H9 (cell line): ENCODE data around the gene UNC119. TPM values are rescaled to one million over a fixed set of nuclear protein-coding genes. Genes with fewer than 3 reads are reported as not detected.

Experiments
- DNase-seq: peaks from one replicate; pipeline ENCODE4 v3.0.0-alpha.2; 2017
- H2AFZ ChIP-seq: one replicate; pipeline ENCODE4 v1.6.1; 2013; ENCODE audit warnings: mild to moderate bottlenecking, low read length, control low read depth, moderate library complexity
- H2AK5ac ChIP-seq: 2 replicates; pipeline ENCODE4 v1.6.1; 2013; ENCODE audit warnings: low read length, control low read depth, mixed read lengths; ENCODE audit not compliant: insufficient read length
- H2BK120ac ChIP-seq: one replicate; pipeline ENCODE4 v1.6.1; 2013; ENCODE audit warnings: low read depth, mild to moderate bottlenecking, low read length, control low read depth, inconsistent platforms; ENCODE audit not compliant: poor library complexity, severe bottlenecking
- H2BK12ac ChIP-seq: 2 replicates; pipeline ENCODE4 v1.6.1; 2013; ENCODE audit warnings: low read length, control low read depth, mixed read lengths, low read depth; ENCODE audit not compliant: insufficient read length
- H2BK15ac ChIP-seq: 2 replicates; pipeline ENCODE4 v1.6.1; 2013; ENCODE audit warnings: low read depth, low read length, control low read depth
- H2BK20ac ChIP-seq: one replicate; pipeline ENCODE4 v1.6.1; 2013; ENCODE audit warnings: low read depth, mild to moderate bottlenecking, low read length, control low read depth, inconsistent platforms; ENCODE audit not compliant: poor library complexity, severe bottlenecking
- H2BK5ac ChIP-seq: 2 replicates; pipeline ENCODE4 v1.6.1; 2013; ENCODE audit warnings: low read length, control low read depth, mixed read lengths; ENCODE audit not compliant: insufficient read length
- H3K14ac ChIP-seq: 2 replicates; pipeline ENCODE4 v1.6.1; 2013; ENCODE audit warnings: low read length, control low read depth; ENCODE audit not compliant: insufficient read depth
- H3K18ac ChIP-seq: 2 replicates; pipeline ENCODE4 v1.6.1; 2013; ENCODE audit warnings: low read depth, mild to moderate bottlenecking, mixed read lengths, low read length, control low read depth; ENCODE audit not compliant: insufficient read length
- H3K23ac ChIP-seq: 2 replicates; pipeline ENCODE4 v1.6.1; 2013; ENCODE audit warnings: low read length, control low read depth, mixed read lengths, low read depth; ENCODE audit not compliant: insufficient read length
- H3K23me2 ChIP-seq: 2 replicates; pipeline ENCODE4 v1.6.1; 2013; ENCODE audit warnings: low read depth, mild to moderate bottlenecking, mixed read lengths, low read length, control low read depth; ENCODE audit not compliant: insufficient read length, poor library complexity, severe bottlenecking
- H3K27ac ChIP-seq: 2 replicates; pipeline ENCODE4 v1.5.1; 2013; ENCODE audit warnings: low read length, control low read depth, mixed read lengths, low read depth; ENCODE audit not compliant: insufficient read length
- H3K27me3 ChIP-seq: 2 replicates; pipeline ENCODE4 v1.6.1; 2013; ENCODE audit warnings: low read length, control low read depth, inconsistent platforms; ENCODE audit not compliant: insufficient read depth
- H3K4ac ChIP-seq: 2 replicates; pipeline ENCODE4 v1.6.1; 2013; ENCODE audit warnings: low read depth, mild to moderate bottlenecking, control low read depth, inconsistent platforms, low read length, moderate library complexity
- H3K4me1 ChIP-seq: 2 replicates; pipeline ENCODE4 v1.6.1; 2013; ENCODE audit warnings: low read length, control low read depth, inconsistent platforms; ENCODE audit not compliant: insufficient read depth
- H3K4me2 ChIP-seq: 2 replicates; pipeline ENCODE4 v1.6.1; 2013; ENCODE audit warnings: low read length, control low read depth, mixed read lengths; ENCODE audit not compliant: insufficient read length, insufficient read depth
- H3K56ac ChIP-seq: 2 replicates; pipeline ENCODE4 v1.6.1; 2013; ENCODE audit warnings: low read depth, mild to moderate bottlenecking, mixed read lengths, low read length, control low read depth; ENCODE audit not compliant: insufficient read length
- H3K79me1 ChIP-seq: 2 replicates; pipeline ENCODE4 v1.6.1; 2013; ENCODE audit warnings: low read depth, mild to moderate bottlenecking, moderate library complexity, low read length, control low read depth, inconsistent platforms; ENCODE audit not compliant: insufficient read depth, poor library complexity, severe bottlenecking
- H3K79me2 ChIP-seq: 2 replicates; pipeline ENCODE4 v1.6.1; 2013; ENCODE audit warnings: low read length, control low read depth, inconsistent platforms; ENCODE audit not compliant: insufficient read depth
- H3K9ac ChIP-seq: 2 replicates; pipeline ENCODE4 v1.6.1; 2013; ENCODE audit warnings: low read length, control low read depth, mixed read lengths; ENCODE audit not compliant: insufficient read length; ENCODE audit errors: extremely low read depth
- H3K9me3 ChIP-seq: one replicate; pipeline ENCODE4 v1.6.1; 2013; ENCODE audit warnings: low read depth, low read length, inconsistent platforms; ENCODE audit not compliant: control insufficient read depth
- H3T11ph ChIP-seq: one replicate; pipeline ENCODE4 v1.6.1; 2013; ENCODE audit warnings: mild to moderate bottlenecking, low read length, control low read depth, inconsistent platforms
- H4K20me1 ChIP-seq: one replicate; pipeline ENCODE4 v1.6.1; 2013; ENCODE audit not compliant: control insufficient read depth, insufficient read length, insufficient read depth
- H4K5ac ChIP-seq: 2 replicates; pipeline ENCODE4 v1.6.1; 2013; ENCODE audit warnings: low read depth, mild to moderate bottlenecking, mixed read lengths, low read length, control low read depth; ENCODE audit not compliant: insufficient read length
- H4K8ac ChIP-seq: replicated peaks from 2 replicates; pipeline ENCODE4 v1.6.1; 2013; ENCODE audit warnings: low read length, control low read depth, mixed read lengths, low read depth; ENCODE audit not compliant: insufficient read length
- H4K91ac ChIP-seq: 2 replicates; pipeline ENCODE4 v1.6.1; 2013; ENCODE audit warnings: low read depth, mild to moderate bottlenecking, moderate library complexity, mixed read lengths, low read length, control low read depth; ENCODE audit not compliant: insufficient read length
- H3K27ac Mint-ChIP-seq, 3 experiments: 2 replicates in 2 of 3; 3 replicates in 1 of 3; pipeline ENCODE4 v1.8.0; 2020 to 2021; ENCODE audit warnings: mixed read lengths in 3 of 3, mild to moderate bottlenecking in 1 of 3, moderate library complexity in 1 of 3
- H3K27me3 Mint-ChIP-seq: 2 replicates; pipeline ENCODE4 v1.8.0; 2021; ENCODE audit warnings: low read depth, mild to moderate bottlenecking, moderate library complexity, mixed read lengths
- H3K36me3 Mint-ChIP-seq, 3 experiments: 2 replicates in 2 of 3; 3 replicates in 1 of 3; pipeline ENCODE4 v1.8.0; 2020 to 2021; ENCODE audit warnings: low read depth in 3 of 3, mixed read lengths in 3 of 3; ENCODE audit not compliant: insufficient read depth in 1 of 3
- H3K4me1 Mint-ChIP-seq, 2 experiments: 2 replicates each; pipeline ENCODE4 v1.8.0; 2020; ENCODE audit warnings: mixed read lengths in 2 of 2
- H3K4me3 Mint-ChIP-seq, 2 experiments: 2 replicates in 1 of 2; 3 replicates in 1 of 2; pipeline ENCODE4 v1.8.0; 2020 to 2021; ENCODE audit warnings: mild to moderate bottlenecking in 2 of 2, mixed read lengths in 2 of 2, moderate library complexity in 1 of 2
- H3K9me3 Mint-ChIP-seq, 2 experiments: 2 replicates in 1 of 2; 3 replicates in 1 of 2; pipeline ENCODE4 v1.8.0; 2020; ENCODE audit warnings: mild to moderate bottlenecking in 2 of 2, mixed read lengths in 2 of 2, moderate library complexity in 1 of 2
- WGBS: extraction: QIAGEN DNeasy Blood & Tissue Kit; methylation state at CpG from one replicate; pipeline ENCODE4 v1.1.7; 2013; ENCODE audit warnings: missing lambda C conversion rate, low lambda C conversion rate, mixed read lengths; ENCODE audit not compliant: insufficient read length; ENCODE audit errors: extremely low coverage; 5-methylcytosine and 5-hydroxymethylcytosine counted together
- total RNA-seq: library from RNA; stranded (reverse); gene quantifications from 2 replicates; pipeline ENCODE4 v1.2.1, GENCODE V29; 2021
- TF ChIP-seq, protein P1 (sequence below): fragments of 200-600 bp; sonication (generic); conservative IDR thresholded peaks from 3 replicates; pipeline ENCODE4 v1.8.0; 2021; ENCODE audit warnings: antibody characterized with exemption, mild to moderate bottlenecking

UNC119 gene
- total RNA-seq, 1 experiment from 2014 or later, result 36.9 TPM

DNA sequence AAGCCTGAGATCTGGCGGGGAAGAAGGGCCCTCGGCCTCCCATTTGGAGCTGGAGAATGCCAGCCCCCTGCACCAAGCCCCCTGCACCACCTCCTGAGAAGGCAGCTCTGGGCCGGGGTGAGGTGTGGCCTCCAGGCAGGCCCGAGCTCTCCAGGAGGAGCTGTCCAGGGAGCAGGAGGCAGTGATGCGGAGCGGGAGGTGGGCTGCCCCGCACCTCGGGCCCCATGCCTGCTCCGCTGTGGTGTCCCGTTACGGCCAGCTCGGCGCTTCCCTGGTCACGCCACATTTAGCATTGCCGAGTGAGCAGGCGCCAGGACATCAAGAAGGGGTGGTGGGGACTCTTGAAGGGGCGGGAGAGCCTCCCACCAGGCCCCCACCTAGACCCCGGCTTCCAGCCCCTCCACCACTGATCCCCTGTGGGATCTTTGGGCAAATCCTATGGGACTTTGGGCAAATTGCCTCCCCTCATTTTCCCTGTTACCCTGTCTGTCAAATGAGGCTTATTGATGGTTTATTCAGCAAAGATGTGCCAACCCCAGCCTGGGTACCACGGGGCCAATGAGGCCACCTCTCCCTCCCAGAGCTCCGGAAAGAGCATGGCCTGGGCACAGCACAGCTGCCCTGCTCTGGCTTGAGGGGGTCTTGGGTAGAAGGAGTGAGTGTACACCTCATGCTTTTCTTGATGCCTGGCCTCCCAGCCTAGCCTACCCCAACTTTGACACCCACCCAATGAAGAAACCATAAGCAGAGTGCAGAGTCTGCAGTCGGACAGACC, 30.9 kb downstream of the UNC119 start:
- H3K23me2 ChIP-seq, result no peaks in the 10 kb centered on the region
- H4K5ac ChIP-seq, result no peak overlapping the region
- Mint-ChIP-seq H3K4me3 (no peak overlapping the region; a peak in 1 of 5 replicates), H3K36me3 (no peaks in the 10 kb centered on the region), H3K27ac (no peak overlapping the region), H3K27me3 (peaks cover 7% of the 10 kb centered on the region), H3K4me1 (peaks cover 5 to 19% of the 10 kb centered on the region in 2 experiments), H3K9me3 (no peaks in the 10 kb centered on the region; a peak in 2 of 5 replicates)
- H3K79me2 ChIP-seq, result no peaks in the 10 kb centered on the region
- H3K27me3 ChIP-seq, result no peaks in the 10 kb centered on the region
- H2AK5ac ChIP-seq, result no peak overlapping the region
- H3K9me3 ChIP-seq, result no peaks in the 10 kb centered on the region
- DNase-seq, result peak; percentile 77
- H3K56ac ChIP-seq, result no peak overlapping the region
- H3K27ac ChIP-seq, result no peak overlapping the region
- no peak overlapping the region for H3K9ac ChIP-seq
- H3K18ac ChIP-seq, result no peak overlapping the region
- no peak overlapping the region for H4K8ac ChIP-seq
- H2BK20ac ChIP-seq, result no peak overlapping the region
- no peak overlapping the region for H2BK15ac ChIP-seq
- no peak overlapping the region for H3T11ph ChIP-seq
- no peaks in the 10 kb centered on the region for H3K79me1 ChIP-seq
- no peak overlapping the region for H3K4ac ChIP-seq
- no peaks in the 10 kb centered on the region for H4K20me1 ChIP-seq
- H3K4me2 ChIP-seq, result no peak overlapping the region
- TF ChIP-seq, protein P1, sequence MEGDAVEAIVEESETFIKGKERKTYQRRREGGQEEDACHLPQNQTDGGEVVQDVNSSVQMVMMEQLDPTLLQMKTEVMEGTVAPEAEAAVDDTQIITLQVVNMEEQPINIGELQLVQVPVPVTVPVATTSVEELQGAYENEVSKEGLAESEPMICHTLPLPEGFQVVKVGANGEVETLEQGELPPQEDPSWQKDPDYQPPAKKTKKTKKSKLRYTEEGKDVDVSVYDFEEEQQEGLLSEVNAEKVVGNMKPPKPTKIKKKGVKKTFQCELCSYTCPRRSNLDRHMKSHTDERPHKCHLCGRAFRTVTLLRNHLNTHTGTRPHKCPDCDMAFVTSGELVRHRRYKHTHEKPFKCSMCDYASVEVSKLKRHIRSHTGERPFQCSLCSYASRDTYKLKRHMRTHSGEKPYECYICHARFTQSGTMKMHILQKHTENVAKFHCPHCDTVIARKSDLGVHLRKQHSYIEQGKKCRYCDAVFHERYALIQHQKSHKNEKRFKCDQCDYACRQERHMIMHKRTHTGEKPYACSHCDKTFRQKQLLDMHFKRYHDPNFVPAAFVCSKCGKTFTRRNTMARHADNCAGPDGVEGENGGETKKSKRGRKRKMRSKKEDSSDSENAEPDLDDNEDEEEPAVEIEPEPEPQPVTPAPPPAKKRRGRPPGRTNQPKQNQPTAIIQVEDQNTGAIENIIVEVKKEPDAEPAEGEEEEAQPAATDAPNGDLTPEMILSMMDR, result no peak
- no peak overlapping the region for H3K14ac ChIP-seq
- H2BK12ac ChIP-seq, result no peak overlapping the region
- no peak overlapping the region for H4K91ac ChIP-seq
- no peaks in the 10 kb centered on the region for H3K4me1 ChIP-seq
- no CpG with 5 or more reads among the region's 21 CpGs for WGBS
- no peak overlapping the region for H3K23ac ChIP-seq
- no peak overlapping the region for H2BK5ac ChIP-seq
- H2BK120ac ChIP-seq, result no peak overlapping the region
- H2AFZ ChIP-seq, result no peak overlapping the region
